NCI-H1092 treated with DMSO at 0.1 percent for 48 hours (cell line): ENCODE data around the gene PTPMT1.

Source experiments
- DNase-seq: peaks from one replicate; lab custom pipeline; 2025; lab: John Stamatoyannopoulos, UW

The PTPMT1 gene

DNA sequence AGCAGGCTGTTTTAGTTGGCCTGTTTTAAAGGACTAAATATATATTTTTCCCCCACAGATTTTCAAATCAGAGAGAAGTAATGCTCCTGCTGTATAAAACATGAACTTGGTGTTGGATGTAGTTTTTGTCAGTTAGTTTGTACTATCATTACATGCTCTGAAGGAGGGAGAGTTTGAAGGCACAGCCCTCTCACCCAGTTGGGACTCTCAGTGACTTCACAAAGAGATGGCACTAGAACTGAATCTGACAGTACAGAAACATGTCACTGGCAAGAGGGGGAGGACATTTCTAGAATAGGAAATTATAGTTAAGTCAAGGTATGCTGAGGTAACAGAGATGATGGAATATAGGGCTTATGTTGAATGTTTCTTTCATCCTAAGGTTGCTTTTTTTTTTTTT lies 49.9 kb downstream of the PTPMT1 start:
- no peak for DNase-seq

DNA sequence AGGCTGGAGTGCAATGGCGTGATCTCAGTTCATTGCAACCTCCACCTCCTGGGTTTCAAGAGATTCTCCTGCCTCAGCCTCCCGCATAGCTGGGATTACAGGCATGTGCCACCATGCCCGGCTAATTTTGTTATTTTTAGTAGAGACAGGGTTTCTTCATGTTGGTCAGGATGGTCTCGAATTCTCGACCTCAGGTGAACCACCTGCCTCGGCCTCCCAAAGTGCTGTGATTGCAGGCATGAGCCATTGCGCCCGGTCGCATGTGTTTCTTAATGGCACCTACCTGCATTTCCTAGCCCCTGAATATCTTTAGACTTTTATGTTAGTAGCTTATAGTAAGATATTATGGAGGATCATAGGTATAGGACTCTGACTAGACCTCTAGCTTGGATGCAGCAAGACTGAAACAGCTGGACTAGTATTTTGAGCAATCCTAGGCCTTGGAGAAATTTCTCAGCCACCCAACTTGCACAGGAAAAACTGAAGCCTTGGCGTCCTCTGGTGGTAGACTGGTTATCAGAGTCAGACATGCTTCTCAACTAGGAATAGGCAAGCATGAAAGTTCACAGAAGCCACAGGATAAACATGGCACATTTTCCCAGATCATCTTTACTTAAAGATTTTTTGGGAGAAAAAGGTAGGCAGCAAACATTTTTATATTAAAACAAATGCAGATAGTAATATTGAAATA lies 51.5 kb downstream of the PTPMT1 start:
- DNase-seq, result peak; percentile 37

DNA sequence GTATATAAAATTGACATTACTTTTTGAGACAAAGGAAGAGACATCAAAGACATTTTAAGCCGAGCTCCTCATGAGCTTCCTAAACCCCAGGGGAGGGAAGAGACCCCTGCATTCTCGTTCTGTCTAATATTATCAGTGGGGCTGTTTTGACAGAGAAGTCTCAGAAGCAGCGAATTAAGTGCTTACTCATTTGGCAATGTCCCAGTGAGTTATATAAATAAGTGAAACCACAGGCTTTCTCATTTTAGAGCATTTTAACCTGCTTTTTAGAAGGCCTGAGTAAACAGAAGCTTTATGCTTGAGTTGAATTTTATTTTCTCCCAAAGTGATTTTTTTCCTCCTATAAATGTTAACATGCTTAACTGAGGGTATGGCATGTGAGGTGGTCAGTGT lies 52.0 kb downstream of the PTPMT1 start:
- DNase-seq, result no peak

DNA sequence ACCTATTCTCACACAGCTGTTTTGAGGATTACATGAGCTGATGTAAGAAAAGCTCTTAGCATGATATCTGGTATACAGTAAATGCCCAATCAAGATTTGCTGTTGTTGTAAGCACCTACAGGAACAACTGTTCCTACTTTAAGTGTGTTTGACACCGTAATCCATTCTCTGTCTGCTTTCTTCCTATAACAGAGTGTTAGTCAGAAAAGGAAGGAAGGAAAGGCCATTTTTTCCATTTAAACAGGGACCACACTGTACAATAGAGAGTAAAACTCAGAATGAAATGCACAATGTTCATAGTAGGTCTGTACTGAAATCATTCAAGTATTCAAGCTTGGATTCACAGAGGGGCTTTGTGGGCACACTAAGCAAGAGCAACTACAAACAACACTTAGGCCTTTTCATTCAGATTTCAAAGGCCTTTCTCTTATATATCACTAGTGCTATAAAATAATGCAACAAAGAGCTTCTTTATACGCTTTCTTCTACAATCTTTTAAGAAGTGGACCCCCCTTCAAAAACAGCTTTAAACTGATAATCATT lies 55.5 kb downstream of the PTPMT1 start:
- DNase-seq, result no peak
